Aorta (tissue), 5 donors: Measurements from ENCODE around the gene ELMO1. TPM values are rescaled to one million over a fixed set of nuclear protein-coding genes. Genes with fewer than 3 reads are reported as not detected.

ENCODE experiments used
- ATAC-seq: fragments of 200-7000 bp; cut with Tn5 transposase; one replicate; pipeline ENCODE4 v1.9.1; 2022; ENCODE audit warnings: moderate library complexity; ENCODE audit not compliant: low FRiP score
- DNase-seq, 2 donors: peaks; one replicate each; pipeline ENCODE4 v3.0.0-alpha.2; 2020
- H3K27ac ChIP-seq, 2 donors: one replicate each; pipeline ENCODE4 v1.5.1; 2013; ENCODE audit warnings: low read length in 2 of 2, mild to moderate bottlenecking in 2 of 2, moderate library complexity in 2 of 2, control low read depth in 1 of 2, inconsistent platforms in 1 of 2, low read depth in 1 of 2
- H3K27me3 ChIP-seq, 2 donors: one replicate each; pipeline ENCODE4 v1.6.1; 2013; ENCODE audit warnings: control low read depth in 1 of 2, low read length in 1 of 2, mild to moderate bottlenecking in 1 of 2, moderate library complexity in 1 of 2; ENCODE audit not compliant: insufficient read depth in 2 of 2, control insufficient read depth in 1 of 2
- H3K36me3 ChIP-seq, 2 donors: one replicate each; pipeline ENCODE4 v1.6.1; 2013; ENCODE audit warnings: control low read depth in 1 of 2, low read length in 1 of 2, mild to moderate bottlenecking in 1 of 2; ENCODE audit not compliant: insufficient read depth in 2 of 2, control insufficient read depth in 1 of 2
- H3K4me1 ChIP-seq, 2 donors: one replicate each; pipeline ENCODE4 v1.6.1; 2013; ENCODE audit warnings: low read length in 2 of 2, control low read depth in 1 of 2, mild to moderate bottlenecking in 1 of 2, moderate library complexity in 1 of 2; ENCODE audit not compliant: insufficient read depth in 2 of 2, control insufficient read depth in 1 of 2
- H3K4me3 ChIP-seq, 2 donors: one replicate each; pipeline ENCODE4 v1.5.1; 2013; ENCODE audit warnings: low read length in 2 of 2, control low read depth in 1 of 2, mild to moderate bottlenecking in 1 of 2
- H3K9me3 ChIP-seq: one replicate; pipeline ENCODE4 v1.6.1; 2013; ENCODE audit warnings: mild to moderate bottlenecking, low read length; ENCODE audit not compliant: control insufficient read depth
- WGBS, 2 donors: extraction: QIAGEN DNeasy Blood & Tissue Kit; methylation state at CpG; one replicate each; pipeline ENCODE4 v1.1.7; 2013; 5-methylcytosine and 5-hydroxymethylcytosine counted together
- intact Hi-C, 2 donors: fragments of 100-400 bp; cut with DNase I; formaldehyde crosslinking; loops; one replicate each; pipeline versions ENCODE4 v1.14.2 to v1.15.0; 2022
- polyA plus RNA-seq, 2 donors: library from polyadenylated mRNA; stranded (reverse); fragments of 200-250 nt; gene quantifications; one replicate each; pipeline ENCODE4 v1.2.3, GENCODE V29; 2013
- total RNA-seq, 2 donors: library from RNA; stranded (reverse); fragmentation: NEBNext Ultra II Directional; extraction: Animal tissue kit (Norgen Biotek cat#: 25700); gene quantifications; one replicate each; pipeline ENCODE4 v1.2.1, GENCODE V29; 2021
- donor health status: healthy with polysubstance abuse.
- donor health status: Bipolar disorder and iron deficiency.
- donor health status: DM: no; HTN: no; CAD: no.
- donor health status: DM: no; HTN: no; CAD: no.
- donor health status: DM: yes; HTN: yes; CAD: no.

The ELMO1 gene
- total and polyA plus RNA-seq, 4 donors, result 1.8 to 86.9 (median 24.8) TPM

DNA sequence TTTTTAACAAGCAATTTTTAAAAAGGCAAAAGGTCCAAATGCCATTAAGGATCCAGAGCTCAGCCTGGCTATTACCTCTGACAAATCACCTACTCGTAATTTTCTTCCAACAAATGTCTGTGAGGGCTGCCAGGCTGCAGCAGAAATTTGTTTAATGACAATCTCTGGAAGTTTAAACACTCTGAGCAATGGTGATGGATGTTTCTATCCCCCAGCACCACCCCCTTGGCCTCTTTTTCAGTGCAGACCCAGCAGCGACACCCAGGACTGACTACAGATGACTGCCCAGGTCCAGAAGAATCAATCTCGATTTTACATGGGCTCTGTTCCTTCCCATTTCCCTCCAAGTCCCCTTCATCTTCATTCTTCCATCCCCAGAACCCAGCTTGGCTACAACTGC lies 523.0 kb downstream of the ELMO1 start:
- 52 to 57% methylated on average over 3 of the region's 3 CpGs for WGBS, 2 donors
- Histone ChIP-seq H3K9me3 (peaks cover 3% of the 10 kb centered on the region), H3K27me3 (no peaks in the 10 kb centered on the region), H3K4me1 (no peaks in the 10 kb centered on the region), H3K4me3 (no peak overlapping the region), H3K27ac (no peak overlapping the region), H3K36me3 (no peaks in the 10 kb centered on the region)
- ATAC-seq (no peak), DNase-seq (no peak)
- intact Hi-C loops, result no loop called here

GRCh38 chr7:36925207-36925606 lies 523.5 kb downstream of the ELMO1 start:
- no peak overlapping the region for H3K27ac ChIP-seq

GRCh38 chr7:36923943-36924436 lies 524.7 kb downstream of the ELMO1 start:
- Histone ChIP-seq H3K27ac (no peak overlapping the region), H3K9me3 (peaks cover 3% of the 10 kb centered on the region), H3K36me3 (no peaks in the 10 kb centered on the region), H3K4me1 (no peaks in the 10 kb centered on the region), H3K4me3 (no peak overlapping the region), H3K27me3 (peaks cover 0 to 2% of the 10 kb centered on the region in 2 donors)
- no peak for ATAC-seq
- DNase-seq, result no peak
- 53 to 54% methylated on average over 3 of the region's 3 CpGs for WGBS, 2 donors
- intact Hi-C loops, result no loop called here

More at GRCh38 chr7:36925207-36925606, 523.5 kb downstream of the ELMO1 start:
- Histone ChIP-seq H3K27me3 (no peaks in the 10 kb centered on the region), H3K9me3 (peaks cover 3% of the 10 kb centered on the region), H3K4me3 (no peak overlapping the region), H3K4me1 (no peaks in the 10 kb centered on the region), H3K36me3 (no peaks in the 10 kb centered on the region)
- 47 to 50% methylated on average over 5 of the region's 5 CpGs for WGBS, 2 donors
- intact Hi-C loops, result no loop called here
- DNase-seq, result no peak
- no peak for ATAC-seq

DNA sequence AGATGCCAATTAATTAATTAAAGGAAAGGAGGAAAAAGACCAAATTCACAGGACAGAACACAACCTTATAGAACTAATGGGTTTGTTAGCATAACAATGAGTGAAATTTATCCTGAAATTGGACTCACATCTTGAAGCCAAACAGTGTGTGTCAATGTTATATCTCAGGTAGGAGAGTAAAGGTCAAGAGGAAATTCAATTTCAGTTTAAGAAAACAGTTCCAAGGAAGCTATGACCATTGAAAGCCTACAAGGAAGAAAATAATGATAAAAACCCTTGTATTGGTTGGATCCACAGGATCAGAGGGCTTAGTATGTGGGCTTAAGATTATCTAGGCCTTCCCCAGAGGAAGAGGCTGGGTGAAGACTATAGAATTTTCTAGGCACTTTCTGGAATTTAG lies 525.5 kb downstream of the ELMO1 start:
- H3K9me3 ChIP-seq, result peaks cover 3% of the 10 kb centered on the region
- H3K27me3 ChIP-seq, result peaks cover 0 to 2% of the 10 kb centered on the region in 2 donors
- DNase-seq (no peak), ATAC-seq (no peak)
- no peaks in the 10 kb centered on the region for H3K4me1 ChIP-seq
- intact Hi-C loops, result no loop called here
- H3K36me3 ChIP-seq, result no peaks in the 10 kb centered on the region
- H3K27ac ChIP-seq, result no peak overlapping the region
- H3K4me3 ChIP-seq, result no peak overlapping the region

- Histone ChIP-seq H3K9me3 (peaks cover 3% of the 10 kb centered on the region), H3K4me1 (no peaks in the 10 kb centered on the region), H3K27ac (no peak overlapping the region), H3K36me3 (no peaks in the 10 kb centered on the region), H3K27me3 (peaks cover 0 to 2% of the 10 kb centered on the region in 2 donors), H3K4me3 (no peak overlapping the region)
- WGBS, 2 donors, result 95 to 98% methylated on average over 1 of the region's 1 CpG
- DNase-seq, result no peak
- intact Hi-C loops, result no loop called here
- no peak for ATAC-seq
Observed at GRCh38 chr7:36920433-36920832, 528.2 kb downstream of the ELMO1 start.

DNA sequence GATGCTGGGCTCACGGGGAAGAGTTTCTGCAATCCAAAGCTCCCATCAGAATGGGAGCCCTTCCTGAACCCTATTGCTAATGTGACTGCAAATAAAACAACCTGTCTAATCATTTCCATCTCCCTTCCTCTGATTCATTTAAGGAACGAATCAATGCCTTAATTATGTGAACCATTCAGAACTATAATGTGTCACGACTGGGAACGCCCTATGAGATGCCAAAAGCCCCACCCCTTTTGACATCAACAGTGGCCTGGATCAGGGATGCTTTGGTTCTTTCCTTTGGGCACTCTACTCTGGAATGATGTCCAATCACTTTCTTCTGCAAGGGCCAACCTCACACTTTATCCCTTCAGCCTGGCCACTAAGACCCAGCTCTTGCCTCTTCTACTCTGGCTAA lies 528.9 kb downstream of the ELMO1 start:
- WGBS, 2 donors, result 92 to 93% methylated on average over 4 of the region's 4 CpGs
- DNase-seq (no peak), ATAC-seq (no peak)
- H3K27me3 ChIP-seq, result peaks cover 0 to 2% of the 10 kb centered on the region in 2 donors
- no peaks in the 10 kb centered on the region for H3K36me3 ChIP-seq
- no peak overlapping the region for H3K27ac ChIP-seq
- peaks cover 3% of the 10 kb centered on the region for H3K9me3 ChIP-seq
- H3K4me3 ChIP-seq, result no peak overlapping the region
- intact Hi-C loops, result no loop called here
- no peaks in the 10 kb centered on the region for H3K4me1 ChIP-seq

GRCh38 chr7:36918591-36918990 lies 530.1 kb downstream of the ELMO1 start:
- DNase-seq (no peak), ATAC-seq (no peak)
- Histone ChIP-seq H3K27me3 (peaks cover 0 to 2% of the 10 kb centered on the region in 2 donors), H3K27ac (no peak overlapping the region), H3K36me3 (no peaks in the 10 kb centered on the region), H3K9me3 (peaks cover 3% of the 10 kb centered on the region), H3K4me3 (no peak overlapping the region), H3K4me1 (no peaks in the 10 kb centered on the region)
- intact Hi-C loops, result no loop called here
- 95 to 97% methylated on average over 2 of the region's 2 CpGs for WGBS, 2 donors

- H3K4me3 ChIP-seq, result no peak overlapping the region
- no peak overlapping the region for H3K27ac ChIP-seq
- H3K4me1 ChIP-seq, result no peaks in the 10 kb centered on the region
- intact Hi-C loops, result no loop called here
- H3K36me3 ChIP-seq, result no peaks in the 10 kb centered on the region
- DNase-seq (no peak), ATAC-seq (no peak)
- H3K27me3 ChIP-seq, result peaks cover 0 to 2% of the 10 kb centered on the region in 2 donors
- peaks cover 2% of the 10 kb centered on the region for H3K9me3 ChIP-seq
Observed at GRCh38 chr7:36916619-36917018, 532.0 kb downstream of the ELMO1 start.

- intact Hi-C loops, result no loop called here
- peaks cover 1% of the 10 kb centered on the region for H3K9me3 ChIP-seq
- H3K4me1 ChIP-seq, result no peaks in the 10 kb centered on the region
- ATAC-seq (no peak), DNase-seq (no peak)
- no peak overlapping the region for H3K27ac ChIP-seq
- WGBS, 2 donors, result 78 to 80% methylated on average over 3 of the region's 3 CpGs
- no peaks in the 10 kb centered on the region for H3K36me3 ChIP-seq
- no peak overlapping the region for H3K4me3 ChIP-seq
- peaks cover 0 to 2% of the 10 kb centered on the region in 2 donors for H3K27me3 ChIP-seq
Observed at GRCh38 chr7:36916116-36916515, 532.5 kb downstream of the ELMO1 start.
